Epithelial cell of esophagus (primary cell): ENCODE results near the gene PHETA2.

ENCODE experiments used
- DNase-seq: peaks from one replicate; pipeline ENCODE4 v3.0.0; 2010; ENCODE audit warnings: low read depth
- H3K4me3 ChIP-seq: 2 replicates; pipeline ENCODE4 v1.5.1; 2011; ENCODE audit warnings: mild to moderate bottlenecking, low read length, control low read depth
- CTCF ChIP-seq: IDR thresholded peaks from 2 replicates; pipeline ENCODE4 v1.5.1; 2011; ENCODE audit warnings: low read depth, mild to moderate bottlenecking, low read length, control low read depth, inconsistent platforms; ENCODE audit not compliant: insufficient read depth; ENCODE audit errors: missing control alignments

The PHETA2 gene

GRCh38 chr22:42041784-42042183 is 32.3 kb upstream of the PHETA2 start:
- no peak overlapping the region for H3K4me3 ChIP-seq
- no peak for TF ChIP-seq CTCF
- DNase-seq = no peak

GRCh38 chr22:42050641-42051180 is 23.3 kb upstream of the PHETA2 start:
- no peak for TF ChIP-seq CTCF
- DNase-seq = no peak
- H3K4me3 ChIP-seq = no peak overlapping the region

GRCh38 chr22:42052765-42053164 is 21.3 kb upstream of the PHETA2 start:
- DNase-seq = no peak
- H3K4me3 ChIP-seq = no peak overlapping the region
- TF ChIP-seq CTCF = no peak

GRCh38 chr22:42056757-42057511 is 17.1 kb upstream of the PHETA2 start:
- H3K4me3 ChIP-seq = no peak overlapping the region
- TF ChIP-seq CTCF = no peak
- no peak for DNase-seq

- no peak overlapping the region for H3K4me3 ChIP-seq
- no peak for DNase-seq
- TF ChIP-seq CTCF = no peak
Observed at GRCh38 chr22:42060489-42060888, 13.6 kb upstream of the PHETA2 start.

- DNase-seq = no peak
- no peak overlapping the region for H3K4me3 ChIP-seq
- no peak for TF ChIP-seq CTCF
Observed at GRCh38 chr22:42061041-42061440, 13.0 kb upstream of the PHETA2 start.
